Measurements from ENCODE around the gene RAB6A.

Gene RAB6A

GRCh38 chr11:73650400-73650799, 110.5 kb downstream of the RAB6A start:
- H3K27me3 ChIP-seq (ENCODE audit: insufficient read depth, poor library complexity, severe bottlenecking): no peaks in the 10 kb centered on the region
- H3K9me3 ChIP-seq (ENCODE audit: severe bottlenecking): no peaks in the 10 kb centered on the region
- TF ChIP-seq, protein P1, sequence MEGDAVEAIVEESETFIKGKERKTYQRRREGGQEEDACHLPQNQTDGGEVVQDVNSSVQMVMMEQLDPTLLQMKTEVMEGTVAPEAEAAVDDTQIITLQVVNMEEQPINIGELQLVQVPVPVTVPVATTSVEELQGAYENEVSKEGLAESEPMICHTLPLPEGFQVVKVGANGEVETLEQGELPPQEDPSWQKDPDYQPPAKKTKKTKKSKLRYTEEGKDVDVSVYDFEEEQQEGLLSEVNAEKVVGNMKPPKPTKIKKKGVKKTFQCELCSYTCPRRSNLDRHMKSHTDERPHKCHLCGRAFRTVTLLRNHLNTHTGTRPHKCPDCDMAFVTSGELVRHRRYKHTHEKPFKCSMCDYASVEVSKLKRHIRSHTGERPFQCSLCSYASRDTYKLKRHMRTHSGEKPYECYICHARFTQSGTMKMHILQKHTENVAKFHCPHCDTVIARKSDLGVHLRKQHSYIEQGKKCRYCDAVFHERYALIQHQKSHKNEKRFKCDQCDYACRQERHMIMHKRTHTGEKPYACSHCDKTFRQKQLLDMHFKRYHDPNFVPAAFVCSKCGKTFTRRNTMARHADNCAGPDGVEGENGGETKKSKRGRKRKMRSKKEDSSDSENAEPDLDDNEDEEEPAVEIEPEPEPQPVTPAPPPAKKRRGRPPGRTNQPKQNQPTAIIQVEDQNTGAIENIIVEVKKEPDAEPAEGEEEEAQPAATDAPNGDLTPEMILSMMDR (IDR thresholded peaks at IDR 0.05; ENCODE audit: poor library complexity, severe bottlenecking): no peak
- no peak overlapping the region for H3K27ac ChIP-seq (ENCODE audit: poor library complexity, severe bottlenecking)
- DNase-seq (ENCODE audit: low spot score): no peak
- ATAC-seq (ENCODE audit: low read depth): no peak
- no peak overlapping the region for H3K4me3 ChIP-seq (ENCODE audit: severe bottlenecking)
- no peaks in the 10 kb centered on the region for H3K4me1 ChIP-seq (ENCODE audit: insufficient read depth, poor library complexity, severe bottlenecking)
- no peaks in the 10 kb centered on the region for H3K36me3 ChIP-seq (ENCODE audit: low read depth)

DNA sequence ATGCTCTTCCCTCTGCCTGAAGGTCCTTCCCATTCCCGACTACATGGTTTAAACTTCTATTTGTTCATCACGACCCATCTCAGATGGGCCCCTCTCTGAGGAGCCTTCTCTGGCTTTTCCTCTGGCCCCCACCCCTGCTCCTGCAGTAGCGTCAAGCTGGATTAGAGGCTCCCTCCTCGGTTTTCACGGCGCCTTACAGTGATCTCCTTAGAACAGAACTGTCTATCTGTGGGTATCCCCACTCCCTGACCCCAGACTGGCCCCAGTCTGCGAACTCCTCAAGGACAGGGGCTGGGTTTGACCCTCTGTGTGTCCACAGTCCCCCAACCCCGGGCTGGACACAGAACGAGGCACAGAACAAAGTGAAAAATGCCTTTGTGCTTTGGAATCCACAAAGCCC, 111.7 kb downstream of the RAB6A start:
- Histone ChIP-seq H3K9me3 (ENCODE audit: severe bottlenecking) (no peaks in the 10 kb centered on the region), H3K4me3 (ENCODE audit: severe bottlenecking) (no peak overlapping the region), H3K27ac (ENCODE audit: poor library complexity, severe bottlenecking) (no peak overlapping the region), H3K27me3 (ENCODE audit: insufficient read depth, poor library complexity, severe bottlenecking) (no peaks in the 10 kb centered on the region), H3K4me1 (ENCODE audit: insufficient read depth, poor library complexity, severe bottlenecking) (no peaks in the 10 kb centered on the region), H3K36me3 (ENCODE audit: low read depth) (no peaks in the 10 kb centered on the region)
- DNase-seq (ENCODE audit: low spot score) (no peak), ATAC-seq (ENCODE audit: low read depth) (no peak)
- TF ChIP-seq, protein P1 (IDR thresholded peaks at IDR 0.05; ENCODE audit: poor library complexity, severe bottlenecking): no peak

- no peak for ATAC-seq (ENCODE audit: low read depth)
- Histone ChIP-seq H3K27ac (ENCODE audit: poor library complexity, severe bottlenecking) (no peak overlapping the region), H3K4me3 (ENCODE audit: severe bottlenecking) (no peak overlapping the region), H3K4me1 (ENCODE audit: insufficient read depth, poor library complexity, severe bottlenecking) (no peaks in the 10 kb centered on the region), H3K36me3 (ENCODE audit: low read depth) (no peaks in the 10 kb centered on the region), H3K9me3 (ENCODE audit: severe bottlenecking) (no peaks in the 10 kb centered on the region), H3K27me3 (ENCODE audit: insufficient read depth, poor library complexity, severe bottlenecking) (no peaks in the 10 kb centered on the region)
- TF ChIP-seq, protein P1 (IDR thresholded peaks at IDR 0.05; ENCODE audit: poor library complexity, severe bottlenecking): no peak
- no peak for DNase-seq (ENCODE audit: low spot score)
Measured at GRCh38 chr11:73648571-73649046, 112.3 kb downstream of the RAB6A start.

- no peak for ATAC-seq (ENCODE audit: low read depth)
- H3K9me3 ChIP-seq (ENCODE audit: severe bottlenecking): no peaks in the 10 kb centered on the region
- H3K27me3 ChIP-seq (ENCODE audit: insufficient read depth, poor library complexity, severe bottlenecking): no peaks in the 10 kb centered on the region
- no peak for DNase-seq (ENCODE audit: low spot score)
- H3K27ac ChIP-seq (ENCODE audit: poor library complexity, severe bottlenecking): no peak overlapping the region
- no peaks in the 10 kb centered on the region for H3K36me3 ChIP-seq (ENCODE audit: low read depth)
- no peak overlapping the region for H3K4me3 ChIP-seq (ENCODE audit: severe bottlenecking)
- no peaks in the 10 kb centered on the region for H3K4me1 ChIP-seq (ENCODE audit: insufficient read depth, poor library complexity, severe bottlenecking)
- TF ChIP-seq, protein P1 (IDR thresholded peaks at IDR 0.05; ENCODE audit: poor library complexity, severe bottlenecking): no peak
Measured at GRCh38 chr11:73648121-73648520, 112.8 kb downstream of the RAB6A start.

GRCh38 chr11:73647459-73648100, 113.3 kb downstream of the RAB6A start:
- Histone ChIP-seq H3K4me1 (ENCODE audit: insufficient read depth, poor library complexity, severe bottlenecking) (no peaks in the 10 kb centered on the region), H3K36me3 (ENCODE audit: low read depth) (no peaks in the 10 kb centered on the region), H3K9me3 (ENCODE audit: severe bottlenecking) (no peaks in the 10 kb centered on the region), H3K27me3 (ENCODE audit: insufficient read depth, poor library complexity, severe bottlenecking) (no peaks in the 10 kb centered on the region), H3K4me3 (ENCODE audit: severe bottlenecking) (no peak overlapping the region), H3K27ac (ENCODE audit: poor library complexity, severe bottlenecking) (no peak overlapping the region)
- DNase-seq (ENCODE audit: low spot score) (peak; percentile 80), ATAC-seq (ENCODE audit: low read depth) (peak; percentile 88)
- TF ChIP-seq, protein P1 (IDR thresholded peaks at IDR 0.05; ENCODE audit: poor library complexity, severe bottlenecking): no peak
